Calu3 (cell line): ENCODE results near the gene WDFY4. TPM values are rescaled to one million over a fixed set of nuclear protein-coding genes. Genes with fewer than 3 reads are reported as not detected.

Source experiments
- BruUV-seq: library from RNA; stranded (reverse); fragments of 400-500 nt; replicated peaks from 2 replicates; lab custom pipeline; 2021; lab: Mats Ljungman, UMichigan
- CTCF ChIA-PET: fragments of 300-600 bp; sonication (Branson Sonifier 250); formaldehyde crosslinking; loops from one replicate; lab custom pipeline; 2022; ENCODE audit warnings: antibody characterized with exemption; lab: Charles Lee
- DNase-seq: peaks from one replicate; pipeline ENCODE4 v3.0.0; 2022
- H3K27ac Mint-ChIP-seq: one replicate; pipeline ENCODE4 v1.8.0; 2022; ENCODE audit warnings: mixed read lengths; ENCODE audit not compliant: unreplicated experiment
- H3K27me3 Mint-ChIP-seq: one replicate; pipeline ENCODE4 v1.8.0; 2022; ENCODE audit warnings: mixed read lengths; ENCODE audit not compliant: unreplicated experiment
- H3K36me3 Mint-ChIP-seq: one replicate; pipeline ENCODE4 v1.8.0; 2022; ENCODE audit warnings: mild to moderate bottlenecking, moderate library complexity, mixed read lengths; ENCODE audit not compliant: insufficient read depth, unreplicated experiment
- H3K4me1 Mint-ChIP-seq: one replicate; pipeline ENCODE4 v1.8.0; 2022; ENCODE audit warnings: mild to moderate bottlenecking, low read depth, mixed read lengths; ENCODE audit not compliant: unreplicated experiment
- H3K4me3 Mint-ChIP-seq: one replicate; pipeline ENCODE4 v1.8.0; 2022; ENCODE audit warnings: mild to moderate bottlenecking, low read depth, moderate library complexity, mixed read lengths; ENCODE audit not compliant: unreplicated experiment
- H3K9me3 Mint-ChIP-seq: one replicate; pipeline ENCODE4 v1.8.0; 2022; ENCODE audit warnings: low read depth, mixed read lengths; ENCODE audit not compliant: unreplicated experiment
- intact Hi-C: fragments of 100-400 bp; cut with micrococcal nuclease; formaldehyde crosslinking; loops from one replicate; pipeline ENCODE4 v1.10.0; 2022; ENCODE audit not compliant: unreplicated experiment
- total RNA-seq: library from RNA; stranded (reverse); gene quantifications from 2 replicates; pipeline ENCODE4 v1.2.3, GENCODE V29; 2022
- TF ChIP-seq, protein P1 (sequence below): fragments of 200-600 bp; IDR thresholded peaks from one replicate; pipeline ENCODE4 v1.8.0; 2022; ENCODE audit warnings: antibody characterized with exemption; ENCODE audit not compliant: unreplicated experiment

WDFY4 gene
- total RNA-seq, 1 experiment from 2014 or later, result not detected

DNA sequence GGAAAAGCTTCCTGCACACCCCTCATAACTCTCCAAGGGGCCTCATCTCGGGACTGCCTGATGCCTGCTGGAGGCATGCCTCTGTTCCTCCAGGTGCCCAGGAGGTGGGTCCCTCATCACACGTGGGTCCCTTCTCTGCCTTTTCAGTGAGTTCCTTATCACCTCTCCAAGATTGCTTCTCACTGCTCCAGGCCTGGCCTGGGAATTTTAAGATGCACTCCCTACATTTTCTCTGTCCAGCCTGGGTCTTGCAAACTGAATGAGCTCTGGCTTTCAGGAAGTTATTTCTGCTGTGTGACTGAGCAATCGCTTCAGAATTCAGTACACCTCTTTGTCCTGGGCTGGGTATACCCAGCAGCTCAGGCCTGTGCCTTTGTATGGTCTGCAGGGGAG lies 211.1 kb downstream of the WDFY4 start:
- intact Hi-C loops, result no loop called here
- BruUV-seq, result no TSS peak
- H3K4me1 Mint-ChIP-seq, result no peaks in the 10 kb centered on the region
- DNase-seq, result no peak
- H3K27ac Mint-ChIP-seq, result no peak overlapping the region
- H3K27me3 Mint-ChIP-seq, result peaks cover 69% of the 10 kb centered on the region
- CTCF ChIA-PET, result interaction anchor here (0.7 kb wide), 1 partner anchor 20 kb away, joined by 4 read pairs; no protein-coding TSS in a partner anchor
- H3K4me3 Mint-ChIP-seq, result no peak overlapping the region
- no peaks in the 10 kb centered on the region for H3K36me3 Mint-ChIP-seq
- H3K9me3 Mint-ChIP-seq, result no peaks in the 10 kb centered on the region
- TF ChIP-seq, protein P1, sequence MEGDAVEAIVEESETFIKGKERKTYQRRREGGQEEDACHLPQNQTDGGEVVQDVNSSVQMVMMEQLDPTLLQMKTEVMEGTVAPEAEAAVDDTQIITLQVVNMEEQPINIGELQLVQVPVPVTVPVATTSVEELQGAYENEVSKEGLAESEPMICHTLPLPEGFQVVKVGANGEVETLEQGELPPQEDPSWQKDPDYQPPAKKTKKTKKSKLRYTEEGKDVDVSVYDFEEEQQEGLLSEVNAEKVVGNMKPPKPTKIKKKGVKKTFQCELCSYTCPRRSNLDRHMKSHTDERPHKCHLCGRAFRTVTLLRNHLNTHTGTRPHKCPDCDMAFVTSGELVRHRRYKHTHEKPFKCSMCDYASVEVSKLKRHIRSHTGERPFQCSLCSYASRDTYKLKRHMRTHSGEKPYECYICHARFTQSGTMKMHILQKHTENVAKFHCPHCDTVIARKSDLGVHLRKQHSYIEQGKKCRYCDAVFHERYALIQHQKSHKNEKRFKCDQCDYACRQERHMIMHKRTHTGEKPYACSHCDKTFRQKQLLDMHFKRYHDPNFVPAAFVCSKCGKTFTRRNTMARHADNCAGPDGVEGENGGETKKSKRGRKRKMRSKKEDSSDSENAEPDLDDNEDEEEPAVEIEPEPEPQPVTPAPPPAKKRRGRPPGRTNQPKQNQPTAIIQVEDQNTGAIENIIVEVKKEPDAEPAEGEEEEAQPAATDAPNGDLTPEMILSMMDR, result no peak

DNA sequence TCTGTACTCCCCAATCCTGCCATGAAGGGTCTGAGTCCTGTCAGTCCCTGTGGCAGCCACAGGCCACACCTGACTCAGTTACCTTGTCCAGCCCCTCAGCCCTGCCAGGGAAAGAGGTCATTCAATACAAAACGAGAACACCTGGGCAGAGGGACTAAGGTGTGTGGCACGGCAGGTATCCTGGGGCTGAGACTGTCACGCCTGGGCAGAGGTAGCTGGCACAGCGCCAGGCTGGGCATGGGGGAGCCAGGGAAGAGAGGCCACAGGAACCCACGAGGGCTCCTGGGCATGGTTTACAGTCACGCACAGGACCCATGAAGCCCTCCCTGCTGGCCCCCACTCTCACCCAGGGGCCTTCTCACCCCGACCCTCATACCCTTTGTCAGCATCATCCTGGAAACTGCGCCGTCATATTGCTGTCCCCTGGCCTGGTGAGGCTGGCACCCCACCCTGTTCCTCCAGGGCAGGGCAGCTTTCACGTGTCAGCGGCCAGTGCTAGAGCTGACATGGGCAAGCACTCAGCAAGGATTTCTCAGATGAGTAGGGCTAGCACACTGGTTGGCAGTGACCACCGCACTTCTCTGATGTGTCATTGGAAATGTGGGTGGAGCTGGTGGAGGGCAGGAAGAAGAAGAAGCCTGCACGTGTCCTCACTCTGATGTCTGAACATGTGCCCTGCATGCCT lies 212.2 kb downstream of the WDFY4 start:
- H3K4me3 Mint-ChIP-seq, result no peak overlapping the region
- intact Hi-C loops, result no loop called here
- H3K27me3 Mint-ChIP-seq, result peaks cover 66% of the 10 kb centered on the region
- H3K4me1 Mint-ChIP-seq, result no peaks in the 10 kb centered on the region
- no peaks in the 10 kb centered on the region for H3K36me3 Mint-ChIP-seq
- DNase-seq, result no peak
- no peak overlapping the region for H3K27ac Mint-ChIP-seq
- H3K9me3 Mint-ChIP-seq, result no peaks in the 10 kb centered on the region
- CTCF ChIA-PET, result interaction anchor here (0.7 kb wide), 1 partner anchor 19 kb away, joined by 4 read pairs; no protein-coding TSS in a partner anchor
- TF ChIP-seq, protein P1, result no peak
- no TSS peak for BruUV-seq

DNA sequence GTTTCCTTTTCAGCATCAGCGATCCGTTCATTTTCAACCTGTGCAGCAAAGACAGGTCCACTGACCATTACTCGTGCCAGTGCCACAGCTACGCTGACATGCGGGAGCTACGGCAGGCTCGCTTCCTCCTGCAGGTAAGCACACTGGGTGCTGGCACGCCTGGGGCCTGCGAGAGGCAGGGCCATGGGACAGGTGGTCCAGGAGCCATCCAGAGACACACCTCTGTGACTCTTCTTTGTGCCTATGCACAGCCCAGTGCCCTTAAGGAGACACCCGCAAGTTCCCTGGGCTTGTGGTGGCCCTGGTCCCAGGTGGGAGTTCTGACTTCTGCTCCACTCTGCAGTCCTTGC lies 212.7 kb downstream of the WDFY4 start:
- Mint-ChIP-seq H3K4me3 (no peak overlapping the region), H3K27me3 (peaks cover 66% of the 10 kb centered on the region), H3K9me3 (no peaks in the 10 kb centered on the region), H3K4me1 (no peaks in the 10 kb centered on the region), H3K36me3 (no peaks in the 10 kb centered on the region), H3K27ac (no peak overlapping the region)
- TF ChIP-seq, protein P1, result no peak
- no peak for DNase-seq
- CTCF ChIA-PET, result no interaction called here
- intact Hi-C loops, result no loop called here
- no TSS peak for BruUV-seq

DNA sequence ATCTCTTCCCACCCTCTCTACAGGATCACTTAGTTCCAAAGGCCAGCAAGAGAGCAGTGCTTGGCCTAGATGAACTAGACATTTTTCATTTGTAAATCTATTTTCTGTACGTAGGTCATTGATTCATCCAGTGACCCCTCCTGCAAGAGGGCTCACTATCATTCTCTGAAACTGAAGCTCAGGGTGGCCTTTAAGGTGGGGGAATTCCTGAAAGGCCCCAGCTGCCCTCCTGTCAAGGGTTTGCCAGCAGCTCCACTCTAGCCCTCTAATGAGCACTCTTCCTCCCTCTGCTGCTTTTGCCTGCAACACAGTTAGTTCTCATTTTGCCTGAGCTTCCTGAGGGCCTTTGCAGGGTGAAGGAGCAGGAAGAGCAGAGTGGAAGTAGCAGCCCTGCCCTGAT lies 213.8 kb downstream of the WDFY4 start:
- Mint-ChIP-seq H3K36me3 (no peaks in the 10 kb centered on the region), H3K27me3 (peaks cover 66% of the 10 kb centered on the region), H3K9me3 (no peaks in the 10 kb centered on the region), H3K27ac (no peak overlapping the region), H3K4me3 (no peak overlapping the region), H3K4me1 (no peaks in the 10 kb centered on the region)
- CTCF ChIA-PET, result no interaction called here
- intact Hi-C loops, result no loop called here
- TF ChIP-seq, protein P1, result no peak
- no TSS peak for BruUV-seq
- no peak for DNase-seq
